Skeletal muscle tissue (tissue), 4 donors: ENCODE results near the gene DHDH. TPM values are rescaled to one million over a fixed set of nuclear protein-coding genes. Genes with fewer than 3 reads are reported as not detected.
"Not testable (repeated sequence)": the region's sequence is repeated elsewhere in the genome, so short reads cannot be mapped to it uniquely, and the experiment has no call there.

Experiments used
- H3K27ac ChIP-seq: one replicate; pipeline ENCODE4 v1.7.0; 2013; ENCODE audit warnings: mild to moderate bottlenecking, low read depth, low read length, inconsistent platforms
- H3K27me3 ChIP-seq, 3 donors: one replicate each; pipeline ENCODE4 v1.7.0; 2013; ENCODE audit warnings: low read length in 3 of 3; ENCODE audit not compliant: control insufficient read depth in 3 of 3, insufficient read depth in 3 of 3
- H3K36me3 ChIP-seq, 3 donors: one replicate each; pipeline ENCODE4 v1.7.0; 2013; ENCODE audit warnings: low read length in 3 of 3; ENCODE audit not compliant: control insufficient read depth in 3 of 3, insufficient read depth in 3 of 3
- H3K4me1 ChIP-seq, 3 donors: one replicate each; pipeline ENCODE4 v1.7.0; 2013; ENCODE audit warnings: low read length in 3 of 3, mild to moderate bottlenecking in 3 of 3; ENCODE audit not compliant: control insufficient read depth in 3 of 3, insufficient read depth in 3 of 3
- H3K4me3 ChIP-seq, 3 donors: one replicate each; pipeline ENCODE4 v1.7.0; 2013; ENCODE audit warnings: low read length in 3 of 3
- H3K9ac ChIP-seq, 3 donors: one replicate each; pipeline ENCODE4 v1.7.0; 2013; ENCODE audit warnings: low read length in 3 of 3, mild to moderate bottlenecking in 3 of 3, moderate library complexity in 2 of 3, low read depth in 1 of 3
- H3K9me3 ChIP-seq, 3 donors: one replicate each; pipeline ENCODE4 v1.7.0; 2013; ENCODE audit warnings: low read length in 3 of 3; ENCODE audit not compliant: control insufficient read depth in 3 of 3
- total RNA-seq: library from RNA; depleted of rRNA; stranded (reverse); fragments of >200 nt; gene quantifications from one replicate; pipeline ENCODE4 v1.2.3, GENCODE V29; 2014
- donor health status: Osteomylitis.

The DHDH gene
- total RNA-seq, 1 donor from 2014 or later = not detected

DNA sequence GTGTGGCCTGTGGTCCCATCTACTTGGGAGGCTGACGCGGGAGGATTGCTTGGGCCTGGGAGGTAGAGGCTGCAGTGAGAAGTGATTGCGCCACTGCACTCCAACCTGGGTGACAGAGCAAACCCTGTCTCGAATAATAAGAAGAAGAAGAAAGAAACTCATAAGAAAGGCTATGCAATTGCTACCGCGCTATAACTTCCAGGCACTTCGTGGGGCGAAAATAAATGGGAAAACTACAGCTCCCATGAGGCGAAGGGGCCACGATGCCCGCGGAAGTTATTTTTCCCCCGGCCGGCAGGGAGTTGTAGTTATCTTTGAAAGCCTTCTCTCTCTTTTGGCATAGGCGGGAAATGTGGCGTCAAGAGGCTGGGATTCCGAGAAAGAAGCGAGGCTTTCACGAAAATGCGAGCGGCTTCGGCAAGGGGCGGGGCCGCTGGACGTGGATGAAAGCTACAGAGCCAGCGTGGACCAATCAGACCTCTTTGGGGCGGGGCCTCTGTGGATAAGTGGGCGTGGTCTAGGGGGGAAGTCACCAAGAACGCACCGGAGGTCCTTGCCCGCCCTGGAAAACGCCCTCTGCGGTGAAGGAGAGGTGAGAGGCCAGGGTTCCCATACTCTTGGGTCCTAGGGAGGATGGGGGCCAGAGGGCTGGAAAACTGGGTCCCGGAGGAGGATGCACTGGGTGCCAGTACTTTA, 33.6 kb upstream of the DHDH start, which contains the start of gene NUCB1:
NUCB1 (plus strand) TSS at position 532 of the 696 bp plus-strand sequence. CDS start 485 bp downstream, outside the sequence.
- peaks cover 0 to 6% (median 4%) of the 10 kb centered on the region in 3 donors for H3K27me3 ChIP-seq
- H3K27ac ChIP-seq = peak within 1 kb of the TSS; percentile 88
- H3K36me3 ChIP-seq = peaks cover 8 to 13% (median 10%) of the 10 kb centered on the region in 3 donors
- peaks cover 16 to 30% (median 19%) of the 10 kb centered on the region in 3 donors for H3K4me1 ChIP-seq
- H3K9ac ChIP-seq = peak within 1 kb of the TSS; percentile 87 to 94 (median 93)
- no peaks in the 10 kb centered on the region for H3K9me3 ChIP-seq
- H3K4me3 ChIP-seq = peak within 1 kb of the TSS; percentile 87 to 96 (median 95)

DNA sequence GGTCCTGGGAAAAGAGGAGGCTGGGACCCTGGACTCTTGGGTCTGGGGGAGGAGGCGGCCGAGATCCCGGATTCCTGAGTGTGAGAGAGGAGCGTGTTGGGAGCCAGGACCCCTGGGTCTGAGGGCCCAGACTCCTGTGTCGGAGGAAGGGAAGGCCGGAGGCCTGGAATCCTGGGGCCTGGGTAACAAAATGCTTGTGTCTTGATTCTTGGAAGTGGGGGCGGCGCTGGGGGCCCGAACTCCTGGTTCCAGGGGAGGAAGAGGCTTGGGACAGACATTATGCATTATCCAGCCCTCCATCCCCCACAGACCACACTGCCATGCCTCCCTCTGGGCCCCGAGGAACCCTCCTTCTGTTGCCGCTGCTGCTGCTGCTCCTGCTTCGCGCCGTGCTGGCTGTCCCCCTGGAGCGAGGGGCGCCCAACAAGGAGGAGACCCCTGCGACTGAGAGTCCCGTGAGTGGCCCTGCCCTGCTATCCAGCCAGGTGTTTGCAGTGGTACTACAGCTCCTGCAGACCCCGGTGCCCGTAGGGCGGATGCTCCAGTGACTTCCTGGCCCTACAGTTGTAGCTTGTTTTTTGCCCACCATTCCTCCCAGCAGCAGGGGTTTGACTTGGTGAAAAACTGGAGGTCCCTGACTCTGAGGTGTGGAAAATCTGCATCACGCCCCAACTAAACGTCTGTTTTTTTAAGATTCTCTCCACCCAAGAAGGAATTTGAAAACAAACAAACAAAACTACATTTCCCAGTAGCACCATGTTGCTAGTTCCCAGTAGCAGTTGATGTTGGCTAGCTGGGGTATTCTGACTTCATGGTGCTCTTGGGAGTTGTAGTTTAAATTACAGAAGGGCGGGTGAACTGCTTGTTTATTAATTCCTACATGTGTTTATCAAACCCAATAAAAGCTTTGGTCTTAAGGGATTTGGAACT, 32.8 kb upstream of the DHDH start:
- H3K27me3 ChIP-seq = no peaks in the 10 kb centered on the region
- H3K9ac ChIP-seq = peak overlapping the region; percentile 87 to 94 (median 93)
- peaks cover 15 to 20% (median 18%) of the 10 kb centered on the region in 3 donors for H3K36me3 ChIP-seq
- H3K4me3 ChIP-seq = peak overlapping the region; percentile 87 to 96 (median 95)
- H3K27ac ChIP-seq = peak overlapping the region; percentile 88
- peaks cover 17 to 28% (median 20%) of the 10 kb centered on the region in 3 donors for H3K4me1 ChIP-seq
- H3K9me3 ChIP-seq = no peaks in the 10 kb centered on the region

DNA sequence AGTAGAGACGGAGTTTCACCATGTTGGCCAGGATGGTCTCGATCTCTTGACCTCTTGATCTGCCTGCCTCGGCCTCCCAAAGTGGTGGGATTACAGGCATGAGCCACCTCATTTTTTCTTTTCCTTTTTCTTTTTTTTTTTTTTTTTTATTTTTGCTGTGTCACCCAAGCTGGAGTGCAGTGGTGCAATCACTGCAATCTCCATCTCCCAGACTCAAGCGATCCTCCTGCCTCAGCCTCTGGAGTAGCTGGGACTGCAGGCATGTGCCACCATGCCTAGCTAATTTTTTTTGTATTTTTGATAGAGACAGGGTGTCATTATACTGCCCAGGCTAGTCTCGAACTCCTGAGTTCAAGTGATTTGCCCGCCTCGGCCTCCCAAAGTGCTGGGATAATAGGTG, 31.2 kb upstream of the DHDH start:
- Histone ChIP-seq H3K9ac (peak overlapping the region in 1 of 3 donors; percentile 33), H3K4me1 (peaks cover 16 to 28% (median 20%) of the 10 kb centered on the region in 3 donors), H3K36me3 (peaks cover 20 to 22% (median 22%) of the 10 kb centered on the region in 3 donors)
- not testable (repeated sequence) for H3K27ac ChIP-seq, H3K4me3 ChIP-seq, H3K27me3 ChIP-seq, H3K9me3 ChIP-seq

DNA sequence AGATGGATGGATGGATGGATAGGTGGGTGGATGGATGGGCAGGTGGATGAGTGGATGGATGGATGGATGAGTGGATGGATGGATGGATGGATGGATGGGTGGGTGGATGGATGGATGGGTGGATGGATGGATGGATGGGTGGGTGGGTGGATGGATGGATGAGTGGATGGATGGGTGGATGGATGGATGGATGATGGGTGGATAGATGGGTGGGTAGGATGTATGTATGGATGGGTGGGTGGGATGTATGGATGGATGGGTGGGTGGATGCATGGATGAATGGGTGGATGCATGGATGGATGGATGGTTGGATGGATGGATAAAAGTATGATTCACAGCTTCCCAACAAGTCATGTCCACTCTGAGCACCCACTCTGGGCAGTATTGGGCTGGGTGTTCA, 29.7 kb upstream of the DHDH start:
- H3K9ac ChIP-seq, H3K27me3 ChIP-seq, H3K9me3 ChIP-seq, H3K27ac ChIP-seq, H3K4me3 ChIP-seq: not testable (repeated sequence)
- H3K4me1 ChIP-seq = peaks cover 21 to 37% (median 28%) of the 10 kb centered on the region in 3 donors
- peaks cover 24 to 26% (median 24%) of the 10 kb centered on the region in 3 donors for H3K36me3 ChIP-seq

DNA sequence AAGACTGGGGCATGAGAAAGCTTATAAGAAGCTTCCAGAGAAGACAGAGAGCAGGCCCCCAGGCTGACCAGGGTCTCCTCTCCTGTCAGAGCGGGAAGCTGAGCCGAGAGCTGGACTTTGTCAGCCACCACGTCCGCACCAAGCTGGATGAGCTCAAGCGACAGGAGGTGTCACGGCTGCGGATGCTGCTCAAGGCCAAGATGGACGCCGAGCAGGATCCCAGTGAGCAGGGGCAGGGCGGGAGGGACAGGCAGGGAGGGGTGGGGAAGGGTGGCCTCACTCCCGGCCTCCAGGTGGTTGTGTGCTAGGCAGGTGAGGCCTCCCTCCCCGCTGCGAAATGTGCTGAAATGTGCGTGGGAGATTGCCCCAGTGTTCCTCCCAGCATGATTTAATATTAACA, 27.8 kb upstream of the DHDH start:
- peaks cover 30 to 33% (median 32%) of the 10 kb centered on the region in 3 donors for H3K36me3 ChIP-seq
- H3K9ac ChIP-seq = no peak overlapping the region
- no peaks in the 10 kb centered on the region for H3K27me3 ChIP-seq
- H3K4me3 ChIP-seq = no peak overlapping the region
- no peaks in the 10 kb centered on the region for H3K9me3 ChIP-seq
- peak overlapping the region; percentile 49 for H3K27ac ChIP-seq
- H3K4me1 ChIP-seq = peaks cover 23 to 37% (median 32%) of the 10 kb centered on the region in 3 donors

DNA sequence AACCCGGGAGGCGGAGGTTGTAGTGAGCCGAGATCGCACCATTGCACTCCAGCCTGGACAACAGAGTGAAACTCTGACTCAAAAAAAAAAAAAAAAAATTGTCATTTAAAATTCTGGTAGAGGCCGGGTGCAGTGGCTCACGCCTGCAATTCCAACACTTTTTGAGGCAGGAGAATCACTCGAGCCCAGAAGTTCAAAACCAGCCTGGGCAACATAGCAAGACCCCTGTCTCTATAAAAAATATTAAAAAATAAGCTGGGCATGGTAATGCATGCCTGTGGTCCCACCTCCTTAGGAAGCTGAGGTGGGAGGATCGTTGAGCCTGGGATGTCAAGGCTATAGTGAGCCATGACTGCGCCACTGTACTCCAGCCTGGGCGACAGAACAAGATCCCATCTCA, 27.2 kb upstream of the DHDH start:
- Histone ChIP-seq H3K9ac (no peak overlapping the region), H3K4me1 (peaks cover 16 to 31% (median 27%) of the 10 kb centered on the region in 3 donors), H3K27me3 (no peaks in the 10 kb centered on the region), H3K36me3 (peaks cover 35 to 39% (median 38%) of the 10 kb centered on the region in 3 donors), H3K4me3 (no peak overlapping the region), H3K9me3 (no peaks in the 10 kb centered on the region), H3K27ac (no peak overlapping the region)

DNA sequence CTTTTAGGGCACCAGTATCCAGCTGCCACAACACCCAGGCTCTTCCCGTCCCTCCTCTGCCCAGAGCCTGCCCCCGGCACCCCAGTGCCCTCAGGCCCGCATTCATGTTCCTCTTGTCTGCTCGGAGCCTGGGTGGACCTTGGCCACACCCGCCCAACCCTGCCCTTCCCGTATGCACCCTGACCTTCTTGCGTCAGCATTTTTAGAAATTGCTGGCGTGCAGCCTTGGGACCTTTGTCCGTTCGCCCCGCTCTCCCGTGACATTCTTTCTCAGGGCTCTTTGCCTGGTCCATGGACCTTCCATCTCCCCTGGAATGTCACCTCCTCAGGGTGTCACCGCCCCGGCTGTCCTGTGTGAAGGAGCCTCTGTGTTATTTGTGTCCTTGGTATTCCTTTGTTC, 25.8 kb upstream of the DHDH start:
- Histone ChIP-seq H3K27me3 (no peaks in the 10 kb centered on the region), H3K4me1 (peaks cover 8 to 20% (median 18%) of the 10 kb centered on the region in 3 donors), H3K9me3 (no peaks in the 10 kb centered on the region), H3K9ac (peak overlapping the region in 1 of 3 donors; percentile 35), H3K36me3 (peaks cover 35 to 50% (median 48%) of the 10 kb centered on the region in 3 donors), H3K27ac (peak overlapping the region; percentile 63), H3K4me3 (no peak overlapping the region)

DNA sequence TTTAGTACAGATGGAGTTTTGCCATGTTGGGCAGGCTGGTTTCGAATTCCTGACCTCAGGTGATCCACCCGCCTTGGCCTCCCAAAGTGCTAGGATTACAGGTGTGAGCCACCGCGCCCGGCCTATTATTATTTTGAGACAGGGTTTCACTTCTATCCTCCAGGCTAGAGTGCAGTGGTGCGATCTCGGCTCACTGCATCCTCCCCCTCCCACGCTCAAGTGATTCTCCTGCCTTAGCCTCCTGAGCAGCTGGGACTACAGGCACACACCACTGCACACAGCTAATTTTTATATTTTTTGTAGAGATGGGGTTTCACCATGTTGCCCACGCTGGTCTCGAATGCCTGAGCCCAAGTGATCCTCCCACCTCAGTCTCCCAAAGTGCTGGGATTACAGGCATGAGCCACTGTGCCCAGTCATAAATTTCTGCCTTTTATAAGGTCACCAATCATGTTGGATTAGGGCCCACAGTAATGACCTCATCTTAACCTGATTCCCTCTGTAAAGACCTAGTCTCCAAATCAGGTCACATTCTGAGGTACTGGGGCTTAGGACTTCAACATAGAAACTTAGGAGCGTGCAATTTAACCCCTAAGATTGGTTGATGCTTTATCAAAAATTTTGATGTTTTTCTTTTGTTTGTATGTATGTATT, 23.9 kb upstream of the DHDH start:
- H3K9ac ChIP-seq, H3K27me3 ChIP-seq, H3K4me3 ChIP-seq, H3K9me3 ChIP-seq: not testable (repeated sequence)
- Histone ChIP-seq H3K27ac (peak overlapping the region; percentile 63), H3K36me3 (peaks cover 50 to 60% (median 58%) of the 10 kb centered on the region in 3 donors), H3K4me1 (peaks cover 8 to 19% (median 18%) of the 10 kb centered on the region in 3 donors)

DNA sequence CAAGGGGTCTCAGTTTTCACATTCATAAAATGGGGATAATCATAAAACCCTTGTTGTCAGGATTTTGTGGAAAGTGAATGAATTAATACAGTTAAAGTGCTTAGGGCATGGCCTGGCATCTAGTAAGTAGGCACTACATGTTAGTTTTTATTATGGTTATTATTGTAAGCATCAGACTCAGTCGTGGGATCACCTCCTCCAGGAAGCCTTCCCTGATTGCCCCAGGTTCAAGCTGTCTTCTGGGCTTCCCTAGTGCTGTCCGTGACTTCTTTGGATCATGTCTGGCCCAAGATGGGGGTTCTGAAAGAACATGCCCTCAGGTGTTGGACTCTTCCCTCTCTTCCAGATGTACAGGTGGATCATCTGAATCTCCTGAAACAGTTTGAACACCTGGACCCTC, 22.7 kb upstream of the DHDH start:
- H3K27ac ChIP-seq = no peak overlapping the region
- H3K9ac ChIP-seq = no peak overlapping the region
- H3K4me1 ChIP-seq = peaks cover 8 to 15% (median 13%) of the 10 kb centered on the region in 3 donors

More for the DNA sequence above, 22.7 kb upstream of the DHDH start:
- no peak overlapping the region for H3K4me3 ChIP-seq
- H3K27me3 ChIP-seq = no peaks in the 10 kb centered on the region
- no peaks in the 10 kb centered on the region for H3K9me3 ChIP-seq
- peaks cover 48 to 56% (median 54%) of the 10 kb centered on the region in 3 donors for H3K36me3 ChIP-seq
